PFSK-1 (cell line): ENCODE measurements around the gene OSBPL3.

Experiments
- FOXP2 ChIP-seq: optimal IDR thresholded peaks from 2 replicates; pipeline ENCODE3; 2011; ENCODE audit warnings: borderline replicate concordance, control low read depth, inconsistent platforms; ENCODE audit not compliant: insufficient read depth; ENCODE audit errors: extremely low read length, extremely low read depth
- POLR2AphosphoS5 ChIP-seq: IDR thresholded peaks from 2 replicates; pipeline ENCODE4 v1.6.1; 2012; ENCODE audit warnings: low read depth, mild to moderate bottlenecking, control low read depth, low read length, moderate library complexity
- SIN3A ChIP-seq: IDR thresholded peaks from 2 replicates; pipeline ENCODE4 v1.6.1; 2012; ENCODE audit warnings: mild to moderate bottlenecking, low read length, moderate library complexity, borderline replicate concordance; ENCODE audit not compliant: insufficient read depth
- TAF1 ChIP-seq: IDR thresholded peaks from 2 replicates; pipeline ENCODE4 v1.6.1; 2012; ENCODE audit warnings: low read length, control low read depth, borderline replicate concordance; ENCODE audit not compliant: insufficient read depth
- TF ChIP-seq, protein P1 (sequence below), 2 experiments: IDR thresholded peaks; 2 replicates each; pipeline versions ENCODE4 v1.6.1 to v1.8.0; 2011 to 2012; ENCODE audit warnings: low read depth in 2 of 2, low read length in 2 of 2, control low read depth in 1 of 2, inconsistent platforms in 1 of 2, mild to moderate bottlenecking in 1 of 2, moderate library complexity in 1 of 2; ENCODE audit not compliant: insufficient read depth in 1 of 2

The OSBPL3 gene

DNA sequence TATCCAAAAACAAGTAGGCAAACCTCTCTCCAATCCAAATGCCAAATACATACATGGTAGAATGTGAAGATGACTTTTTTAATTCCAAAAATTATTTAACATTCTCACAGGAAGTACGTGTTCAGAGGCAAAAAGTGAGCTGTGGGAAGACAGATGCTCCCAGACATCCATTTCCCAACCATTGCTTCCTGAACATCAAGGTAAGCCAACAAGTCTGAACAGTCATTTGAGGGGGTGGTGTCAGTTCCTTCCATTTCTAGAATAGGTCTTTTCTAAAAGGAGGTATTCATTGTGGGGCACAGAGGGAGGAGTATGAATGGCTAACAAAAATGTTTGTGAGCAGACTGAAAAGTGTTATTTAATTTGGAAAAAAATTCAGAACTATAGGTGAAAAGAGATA, 49.1 kb downstream of the OSBPL3 start:
- TF ChIP-seq, protein P1, sequence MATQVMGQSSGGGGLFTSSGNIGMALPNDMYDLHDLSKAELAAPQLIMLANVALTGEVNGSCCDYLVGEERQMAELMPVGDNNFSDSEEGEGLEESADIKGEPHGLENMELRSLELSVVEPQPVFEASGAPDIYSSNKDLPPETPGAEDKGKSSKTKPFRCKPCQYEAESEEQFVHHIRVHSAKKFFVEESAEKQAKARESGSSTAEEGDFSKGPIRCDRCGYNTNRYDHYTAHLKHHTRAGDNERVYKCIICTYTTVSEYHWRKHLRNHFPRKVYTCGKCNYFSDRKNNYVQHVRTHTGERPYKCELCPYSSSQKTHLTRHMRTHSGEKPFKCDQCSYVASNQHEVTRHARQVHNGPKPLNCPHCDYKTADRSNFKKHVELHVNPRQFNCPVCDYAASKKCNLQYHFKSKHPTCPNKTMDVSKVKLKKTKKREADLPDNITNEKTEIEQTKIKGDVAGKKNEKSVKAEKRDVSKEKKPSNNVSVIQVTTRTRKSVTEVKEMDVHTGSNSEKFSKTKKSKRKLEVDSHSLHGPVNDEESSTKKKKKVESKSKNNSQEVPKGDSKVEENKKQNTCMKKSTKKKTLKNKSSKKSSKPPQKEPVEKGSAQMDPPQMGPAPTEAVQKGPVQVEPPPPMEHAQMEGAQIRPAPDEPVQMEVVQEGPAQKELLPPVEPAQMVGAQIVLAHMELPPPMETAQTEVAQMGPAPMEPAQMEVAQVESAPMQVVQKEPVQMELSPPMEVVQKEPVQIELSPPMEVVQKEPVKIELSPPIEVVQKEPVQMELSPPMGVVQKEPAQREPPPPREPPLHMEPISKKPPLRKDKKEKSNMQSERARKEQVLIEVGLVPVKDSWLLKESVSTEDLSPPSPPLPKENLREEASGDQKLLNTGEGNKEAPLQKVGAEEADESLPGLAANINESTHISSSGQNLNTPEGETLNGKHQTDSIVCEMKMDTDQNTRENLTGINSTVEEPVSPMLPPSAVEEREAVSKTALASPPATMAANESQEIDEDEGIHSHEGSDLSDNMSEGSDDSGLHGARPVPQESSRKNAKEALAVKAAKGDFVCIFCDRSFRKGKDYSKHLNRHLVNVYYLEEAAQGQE (IDR thresholded peaks at IDR 0.05; ENCODE audit: insufficient read depth in 1 of 2, low read depth in 2 of 2, low read length in 2 of 2), result no peak
- TF ChIP-seq POLR2AphosphoS5, result no peak
- no peak for TF ChIP-seq TAF1
- no peak for TF ChIP-seq FOXP2
- no peak for TF ChIP-seq SIN3A

DNA sequence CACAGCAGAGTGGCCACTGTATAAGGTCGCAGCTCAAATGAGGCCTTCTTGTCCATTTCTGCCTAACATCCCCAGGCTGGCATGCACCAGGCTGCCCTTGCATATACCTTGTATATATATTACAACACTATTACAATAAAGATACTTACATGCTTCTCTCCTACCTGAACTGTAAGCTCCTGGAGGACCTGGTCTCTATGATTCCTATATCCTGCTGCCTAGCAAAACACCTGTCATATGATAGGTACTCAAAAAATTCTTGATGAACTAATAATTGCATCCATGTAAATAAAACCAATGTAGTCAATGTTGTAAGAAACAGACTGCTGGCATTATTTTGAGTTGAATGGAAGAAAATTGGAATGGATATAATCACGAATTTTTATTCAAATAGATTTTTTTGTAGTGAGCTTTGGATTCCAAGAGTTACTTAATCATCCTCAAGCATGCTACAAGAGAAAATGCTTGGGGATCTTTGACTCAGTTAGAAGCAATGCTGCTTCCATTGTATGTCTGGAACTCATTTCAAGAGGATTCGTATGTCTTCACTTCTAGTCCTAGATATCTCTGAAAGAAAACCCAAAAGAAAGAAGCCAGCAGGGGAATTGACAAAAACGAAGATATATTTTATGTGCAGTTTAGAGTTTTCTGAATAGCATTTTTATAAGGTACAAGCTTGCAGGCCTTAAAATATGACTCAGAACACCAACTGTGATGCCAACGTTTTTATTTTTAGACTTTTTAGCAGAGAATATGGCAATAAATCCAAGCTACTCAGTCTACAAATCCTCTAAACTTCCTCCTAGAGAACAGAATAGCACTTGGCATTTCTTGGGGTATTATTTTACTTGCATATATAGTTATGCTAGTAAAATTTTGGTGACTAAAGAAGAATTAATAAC, 53.1 kb downstream of the OSBPL3 start:
- no peak for TF ChIP-seq TAF1

DNA sequence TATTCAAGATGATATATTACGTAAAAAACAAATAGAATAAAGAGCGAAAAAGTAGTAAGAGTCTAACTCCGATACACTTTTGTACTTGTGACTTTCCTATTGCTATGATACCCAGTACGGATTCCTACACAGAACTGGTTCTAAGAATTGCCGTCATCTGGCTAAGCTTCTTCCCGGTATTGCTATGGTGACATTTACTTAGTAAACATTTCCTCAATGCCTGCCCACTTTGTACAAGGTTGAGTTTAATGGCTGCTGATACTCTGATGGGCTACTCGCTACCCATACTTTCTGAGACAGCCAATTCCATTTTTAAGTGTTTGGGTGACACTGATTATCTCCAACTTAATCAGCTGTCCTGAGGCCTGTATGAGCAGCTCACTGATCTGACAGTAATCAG, 55.6 kb downstream of the OSBPL3 start:
- no peak for TF ChIP-seq SIN3A
- TF ChIP-seq TAF1, result no peak
- TF ChIP-seq, protein P1 (IDR thresholded peaks at IDR 0.05; ENCODE audit: insufficient read depth in 1 of 2, low read depth in 2 of 2, low read length in 2 of 2), result no peak
- no peak for TF ChIP-seq POLR2AphosphoS5
- no peak for TF ChIP-seq FOXP2

DNA sequence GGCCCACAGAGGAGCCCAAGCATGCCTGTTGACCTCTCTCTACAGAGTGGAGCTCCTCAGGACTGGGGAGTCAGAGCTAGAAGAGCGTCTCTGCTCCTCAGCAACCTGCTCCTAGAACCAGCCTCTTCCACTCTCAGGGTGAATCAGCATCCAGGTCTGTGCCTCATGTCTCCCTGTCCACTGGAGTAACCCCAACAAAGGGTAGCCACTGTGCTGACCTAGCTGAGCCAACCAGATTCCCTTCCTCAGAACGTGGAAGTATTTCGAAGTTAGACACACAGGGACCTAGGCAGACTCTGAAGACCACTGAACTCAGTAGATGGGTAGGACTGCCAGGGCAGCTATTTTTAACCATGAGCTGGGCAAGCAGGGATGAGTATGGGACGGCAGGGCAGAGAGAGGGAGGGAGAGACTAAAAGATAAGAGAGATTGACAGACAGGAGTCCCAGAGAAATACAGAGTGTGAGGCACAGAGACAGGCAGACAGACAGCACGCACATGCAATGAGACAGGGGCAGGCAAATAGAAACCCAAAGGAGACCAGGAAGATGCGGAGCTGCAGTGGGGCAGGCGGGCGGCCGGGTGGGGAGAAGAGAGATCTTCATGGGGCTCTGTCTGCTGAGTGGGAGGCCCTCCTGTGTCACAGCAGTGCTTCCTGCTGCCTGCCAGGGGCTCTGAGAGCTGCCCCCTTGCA, 56.7 kb downstream of the OSBPL3 start:
- TF ChIP-seq POLR2AphosphoS5 (no peak), TAF1 (no peak), SIN3A (no peak), FOXP2 (no peak)
- TF ChIP-seq, protein P1 (IDR thresholded peaks at IDR 0.05; ENCODE audit: insufficient read depth in 1 of 2, low read depth in 2 of 2, low read length in 2 of 2), result no peak

DNA sequence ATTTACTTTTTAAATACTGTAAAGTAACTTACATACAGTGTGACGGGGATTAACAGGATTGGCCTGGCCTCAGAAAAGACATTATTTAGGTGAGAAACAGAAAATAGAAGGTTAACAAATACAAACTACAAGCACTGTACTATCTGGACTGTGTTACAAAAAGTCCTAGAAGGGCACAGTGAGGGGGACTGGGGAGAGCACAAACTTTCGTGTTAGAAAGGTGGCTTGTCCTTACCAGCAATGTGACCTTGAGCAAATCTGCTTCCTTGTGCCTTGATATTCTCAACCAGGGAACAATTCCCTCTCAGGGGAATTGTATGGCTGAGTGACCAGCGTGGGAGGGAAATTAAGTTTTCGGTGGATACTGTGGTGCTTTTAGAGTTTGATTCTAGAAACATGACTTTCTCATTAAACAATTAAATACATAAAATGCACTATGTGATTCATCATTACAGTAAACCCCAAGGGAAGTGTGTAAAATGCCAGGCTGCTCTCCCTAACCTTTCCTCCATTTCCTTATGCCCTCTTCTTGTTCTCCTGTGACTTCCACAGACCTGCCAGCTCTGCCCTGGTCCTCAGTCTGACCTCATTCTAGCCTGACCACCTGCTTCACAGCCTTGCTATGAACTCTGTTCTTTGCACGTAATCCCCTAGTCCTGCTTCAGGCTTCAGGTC, 57.7 kb downstream of the OSBPL3 start:
- TF ChIP-seq, protein P1 (IDR thresholded peaks at IDR 0.05; ENCODE audit: insufficient read depth in 1 of 2, low read depth in 2 of 2, low read length in 2 of 2), result no peak
- no peak for TF ChIP-seq SIN3A
- no peak for TF ChIP-seq FOXP2
- TF ChIP-seq POLR2AphosphoS5, result no peak
- no peak for TF ChIP-seq TAF1
